GM12801 (cell line): ENCODE results near the gene MUSK.

ENCODE experiments used
- TF ChIP-seq, protein P1 (sequence below): IDR thresholded peaks from one replicate; pipeline ENCODE4 v1.5.1; 2011; ENCODE audit warnings: control low read depth; ENCODE audit not compliant: insufficient read length; ENCODE audit errors: extremely low read depth

Gene MUSK

DNA sequence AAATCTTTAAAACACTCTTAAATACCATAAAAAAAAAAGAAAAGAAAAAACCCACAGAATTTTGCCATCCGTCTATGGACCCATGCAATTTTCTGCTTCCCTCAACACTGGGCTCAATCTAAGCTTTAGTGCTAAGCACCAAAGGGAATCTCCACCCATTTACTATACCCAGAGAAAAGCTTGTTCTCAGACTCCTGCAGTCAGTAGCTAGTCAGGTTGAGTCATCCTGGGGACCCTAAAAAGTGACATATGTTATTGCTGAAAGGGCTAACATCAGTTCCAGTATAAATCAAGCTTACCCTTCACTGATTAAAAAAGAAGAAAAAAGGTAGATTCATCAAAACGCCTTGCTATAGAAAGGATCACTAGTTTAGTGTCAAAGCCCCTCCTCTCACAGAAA is 177.6 kb downstream of the MUSK start:
- TF ChIP-seq, protein P1, sequence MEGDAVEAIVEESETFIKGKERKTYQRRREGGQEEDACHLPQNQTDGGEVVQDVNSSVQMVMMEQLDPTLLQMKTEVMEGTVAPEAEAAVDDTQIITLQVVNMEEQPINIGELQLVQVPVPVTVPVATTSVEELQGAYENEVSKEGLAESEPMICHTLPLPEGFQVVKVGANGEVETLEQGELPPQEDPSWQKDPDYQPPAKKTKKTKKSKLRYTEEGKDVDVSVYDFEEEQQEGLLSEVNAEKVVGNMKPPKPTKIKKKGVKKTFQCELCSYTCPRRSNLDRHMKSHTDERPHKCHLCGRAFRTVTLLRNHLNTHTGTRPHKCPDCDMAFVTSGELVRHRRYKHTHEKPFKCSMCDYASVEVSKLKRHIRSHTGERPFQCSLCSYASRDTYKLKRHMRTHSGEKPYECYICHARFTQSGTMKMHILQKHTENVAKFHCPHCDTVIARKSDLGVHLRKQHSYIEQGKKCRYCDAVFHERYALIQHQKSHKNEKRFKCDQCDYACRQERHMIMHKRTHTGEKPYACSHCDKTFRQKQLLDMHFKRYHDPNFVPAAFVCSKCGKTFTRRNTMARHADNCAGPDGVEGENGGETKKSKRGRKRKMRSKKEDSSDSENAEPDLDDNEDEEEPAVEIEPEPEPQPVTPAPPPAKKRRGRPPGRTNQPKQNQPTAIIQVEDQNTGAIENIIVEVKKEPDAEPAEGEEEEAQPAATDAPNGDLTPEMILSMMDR: no peak

DNA sequence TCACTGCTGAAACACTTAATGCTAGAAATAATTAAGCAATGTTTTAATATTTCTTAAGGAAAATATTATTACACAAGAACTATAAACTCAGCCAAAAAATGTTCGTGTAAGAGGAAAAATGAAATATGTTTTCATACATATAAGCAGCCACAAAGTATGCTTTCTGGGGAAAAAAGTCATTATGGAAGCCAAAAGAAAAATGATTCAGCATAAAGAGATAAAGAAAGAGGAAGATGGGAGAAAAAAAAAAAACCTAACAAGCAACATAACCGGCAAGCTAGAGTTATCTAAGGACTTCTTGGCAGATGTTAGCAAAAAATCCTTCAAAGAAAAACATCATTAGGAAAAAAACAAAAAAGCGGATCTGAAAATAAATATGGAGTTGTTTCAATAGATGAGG is 179.1 kb downstream of the MUSK start:
- TF ChIP-seq, protein P1: no peak

DNA sequence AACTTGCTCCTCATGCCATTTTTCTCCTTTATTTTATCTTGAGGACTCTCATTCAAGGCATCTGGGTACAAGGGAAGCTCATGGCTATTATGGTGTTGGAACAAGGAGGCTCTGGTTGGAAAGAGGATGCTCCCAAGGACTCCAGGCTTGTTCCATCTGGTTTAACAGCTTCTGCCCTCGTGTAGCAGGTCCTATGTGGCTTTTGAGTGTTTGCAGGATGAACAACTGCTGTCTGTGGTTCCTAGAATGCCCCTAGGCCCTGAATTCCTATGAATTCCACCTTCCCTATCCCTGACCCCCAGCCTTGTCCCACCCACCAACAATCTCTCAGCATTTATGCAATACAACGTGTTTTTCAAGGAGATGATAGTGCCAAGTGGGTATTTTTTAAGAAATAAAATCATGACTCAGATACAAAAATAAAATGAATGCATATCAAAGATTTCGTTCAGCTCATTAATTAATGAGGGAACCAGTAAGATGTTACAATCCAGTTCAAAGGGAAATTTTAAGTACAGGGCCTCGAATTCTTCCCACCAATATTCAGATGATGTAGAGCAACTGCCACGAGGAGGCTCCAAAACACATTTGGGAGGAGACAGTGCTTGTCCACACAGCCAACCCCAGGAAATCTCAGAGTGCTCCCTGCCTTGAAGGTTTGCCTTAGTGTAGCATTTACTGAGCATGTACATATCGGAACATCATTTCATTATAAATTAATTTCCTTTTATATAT is 182.0 kb downstream of the MUSK start:
- TF ChIP-seq, protein P1: no peak
